OCI-LY7 (cell line): ENCODE measurements around the gene SLC30A4. TPM values are rescaled to one million over a fixed set of nuclear protein-coding genes. Genes with fewer than 3 reads are reported as not detected.
"Not testable (repeated sequence)": the region's sequence is repeated elsewhere in the genome, so short reads cannot be mapped to it uniquely, and the experiment has no call there.

Source experiments
- BruUV-seq: library from RNA; stranded (reverse); fragments of 400-500 nt; replicated peaks from 2 replicates; lab custom pipeline; 2021; lab: Mats Ljungman, UMichigan
- CTCF ChIA-PET: fragments of 300-600 bp; sonication (Branson Sonifier 250); formaldehyde crosslinking; loops from one replicate; lab custom pipeline; 2022; ENCODE audit warnings: antibody characterized with exemption; ENCODE audit not compliant: unreplicated experiment; lab: Charles Lee
- POLR2A ChIA-PET: fragments of 300-600 bp; sonication (Branson Sonifier 250); formaldehyde crosslinking; loops from one replicate; lab custom pipeline; 2022; ENCODE audit warnings: antibody characterized with exemption; lab: Charles Lee
- DNase-seq: peaks from one replicate; pipeline ENCODE4 v3.0.0-alpha.2; 2015; ENCODE audit warnings: low spot score
- H2AFZ ChIP-seq: fragments of 200-600 bp; sonication (generic), shearing (Covaris generic); 2 replicates; pipeline ENCODE4 v1.6.1; 2014; ENCODE audit warnings: mild to moderate bottlenecking, antibody characterized with exemption, low read length, moderate library complexity
- H3K27ac ChIP-seq: fragments of 200-600 bp; sonication (generic); 2 replicates; pipeline ENCODE4 v1.5.1; 2014; ENCODE audit warnings: mixed run types, low read depth, mild to moderate bottlenecking, moderate library complexity, low read length, inconsistent platforms; ENCODE audit not compliant: poor library complexity, severe bottlenecking
- H3K36me3 ChIP-seq: fragments of 200-600 bp; sonication (generic); 2 replicates; pipeline ENCODE4 v1.6.1; 2014; ENCODE audit warnings: mild to moderate bottlenecking, antibody characterized with exemption, low read length, moderate library complexity, mixed read lengths; ENCODE audit not compliant: insufficient read depth
- H3K4me1 ChIP-seq: fragments of 200-600 bp; sonication (generic); 2 replicates; pipeline ENCODE4 v1.5.1; 2014; ENCODE audit warnings: mild to moderate bottlenecking, low read length; ENCODE audit not compliant: insufficient read depth, poor library complexity, severe bottlenecking
- H3K4me2 ChIP-seq: fragments of 200-600 bp; sonication (generic); 2 replicates; pipeline ENCODE4 v1.6.1; 2014; ENCODE audit warnings: mild to moderate bottlenecking, low read length
- H3K4me3 ChIP-seq: fragments of 200-600 bp; sonication (generic); 2 replicates; pipeline ENCODE4 v1.5.1; 2014; ENCODE audit warnings: mild to moderate bottlenecking, low read depth, low read length; ENCODE audit not compliant: poor library complexity, severe bottlenecking
- H3K79me2 ChIP-seq: fragments of 200-600 bp; sonication (generic); 2 replicates; pipeline ENCODE4 v1.6.1; 2016; ENCODE audit warnings: low read depth, mild to moderate bottlenecking, low read length, moderate library complexity, mixed read lengths; ENCODE audit not compliant: insufficient read depth
- H3K9me2 ChIP-seq: fragments of 200-600 bp; sonication (generic); 2 replicates; pipeline ENCODE4 v1.6.1; 2016; ENCODE audit warnings: mild to moderate bottlenecking, low read length, mixed read lengths; ENCODE audit not compliant: insufficient read depth
- H3K9me3 ChIP-seq: fragments of 200-600 bp; sonication (generic); 2 replicates; pipeline ENCODE4 v1.6.1; 2014; ENCODE audit warnings: mild to moderate bottlenecking, mixed run types, low read length, mixed read lengths
- H4K20me1 ChIP-seq: fragments of 200-600 bp; sonication (generic); 2 replicates; pipeline ENCODE4 v1.6.1; 2014; ENCODE audit warnings: mild to moderate bottlenecking, antibody characterized with exemption, low read length, moderate library complexity, mixed read lengths; ENCODE audit not compliant: insufficient read depth
- EZH2phosphoT487 ChIP-seq: fragments of 200-600 bp; sonication (generic); IDR thresholded peaks from 2 replicates; pipeline ENCODE4 v1.6.1; 2018; ENCODE audit warnings: low read depth, borderline replicate concordance, mild to moderate bottlenecking, mixed run types, antibody characterized with exemption, low read length, moderate library complexity, mixed read lengths
- intact Hi-C: fragments of 100-400 bp; cut with micrococcal nuclease; formaldehyde crosslinking; loops from one replicate; pipeline ENCODE4 v1.10.0; 2022; ENCODE audit not compliant: unreplicated experiment
- total RNA-seq, 2 experiments: library from RNA; depleted of rRNA in 1 of 2; stranded (reverse); fragments of >200 nt in 1 of 2; shearing (Covaris generic) in 1 of 2; gene quantifications; 2 replicates each; pipeline ENCODE4 v1.2.3, GENCODE V29; 2014 to 2022
- TF ChIP-seq, protein P1 (sequence below): fragments of 200-600 bp; sonication (generic); conservative IDR thresholded peaks from 2 replicates; pipeline ENCODE4 v1.5.1; 2014; ENCODE audit warnings: mild to moderate bottlenecking, antibody characterized with exemption, low read length, moderate library complexity, mixed read lengths

SLC30A4 gene
- total RNA-seq, 2 experiments from 2014 or later = 0.13 to 3.5 TPM

DNA sequence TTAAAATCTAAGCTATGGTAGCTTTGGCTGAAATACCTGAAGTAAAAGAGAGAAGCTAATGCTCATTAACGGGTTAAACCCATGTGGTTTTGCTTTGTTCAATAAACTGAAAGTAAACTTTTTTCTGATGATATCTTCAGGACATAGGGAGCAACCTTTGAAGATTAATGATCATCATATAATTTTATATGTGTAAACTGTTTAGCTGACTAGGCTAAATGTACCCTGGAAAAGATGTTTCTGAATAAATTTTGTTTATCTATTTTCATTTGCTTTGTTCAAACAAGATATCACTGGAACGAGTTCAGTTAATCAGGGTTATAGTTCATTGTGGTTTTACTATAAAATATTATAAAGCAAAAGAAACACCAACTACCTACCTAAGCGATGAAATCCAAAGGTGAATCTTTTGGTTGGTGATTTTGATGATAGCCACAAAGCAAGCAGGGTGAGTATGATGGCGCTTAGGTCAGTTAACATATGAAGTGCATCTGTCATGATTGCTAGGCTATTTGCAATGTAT is 11.7 kb downstream of the SLC30A4 start:
- Histone ChIP-seq H2AFZ (no peak overlapping the region), H3K27ac (no peak overlapping the region), H3K4me2 (no peak overlapping the region), H4K20me1 (no peaks in the 10 kb centered on the region), H3K4me3 (no peak overlapping the region), H3K9me3 (no peaks in the 10 kb centered on the region), H3K9me2 (no peaks in the 10 kb centered on the region), H3K4me1 (no peaks in the 10 kb centered on the region), H3K36me3 (no peaks in the 10 kb centered on the region), H3K79me2 (no peaks in the 10 kb centered on the region)
- BruUV-seq = no TSS peak
- no peak for DNase-seq
- ChIA-PET CTCF (no interaction called here), POLR2A (interaction anchor here (0.6 to 1.1 kb wide), 2 partner anchors 9 to 12 kb away, joined by 3 read pairs; no protein-coding TSS in a partner anchor)
- intact Hi-C loops = no loop called here
- no peak for TF ChIP-seq EZH2phosphoT487
- TF ChIP-seq, protein P1, sequence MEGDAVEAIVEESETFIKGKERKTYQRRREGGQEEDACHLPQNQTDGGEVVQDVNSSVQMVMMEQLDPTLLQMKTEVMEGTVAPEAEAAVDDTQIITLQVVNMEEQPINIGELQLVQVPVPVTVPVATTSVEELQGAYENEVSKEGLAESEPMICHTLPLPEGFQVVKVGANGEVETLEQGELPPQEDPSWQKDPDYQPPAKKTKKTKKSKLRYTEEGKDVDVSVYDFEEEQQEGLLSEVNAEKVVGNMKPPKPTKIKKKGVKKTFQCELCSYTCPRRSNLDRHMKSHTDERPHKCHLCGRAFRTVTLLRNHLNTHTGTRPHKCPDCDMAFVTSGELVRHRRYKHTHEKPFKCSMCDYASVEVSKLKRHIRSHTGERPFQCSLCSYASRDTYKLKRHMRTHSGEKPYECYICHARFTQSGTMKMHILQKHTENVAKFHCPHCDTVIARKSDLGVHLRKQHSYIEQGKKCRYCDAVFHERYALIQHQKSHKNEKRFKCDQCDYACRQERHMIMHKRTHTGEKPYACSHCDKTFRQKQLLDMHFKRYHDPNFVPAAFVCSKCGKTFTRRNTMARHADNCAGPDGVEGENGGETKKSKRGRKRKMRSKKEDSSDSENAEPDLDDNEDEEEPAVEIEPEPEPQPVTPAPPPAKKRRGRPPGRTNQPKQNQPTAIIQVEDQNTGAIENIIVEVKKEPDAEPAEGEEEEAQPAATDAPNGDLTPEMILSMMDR = no peak

DNA sequence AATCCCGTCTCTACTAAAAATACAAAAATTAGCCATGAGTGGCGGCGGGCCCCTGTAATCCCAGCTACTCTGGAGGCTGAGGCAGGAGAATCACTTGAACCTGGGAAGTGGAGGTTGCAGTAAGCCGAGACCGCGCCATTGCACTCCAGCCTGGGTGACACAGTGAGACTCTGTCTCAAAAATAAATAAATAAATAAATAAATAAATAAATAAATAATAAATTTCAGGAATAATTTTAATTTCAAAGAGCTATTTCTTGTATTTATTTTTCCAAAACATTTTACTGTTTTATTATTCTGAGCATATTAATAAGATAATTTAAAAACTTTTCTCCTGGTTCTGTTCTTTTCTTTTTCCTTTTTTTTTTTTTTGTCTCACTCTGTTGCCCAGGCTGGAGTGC is 15.4 kb downstream of the SLC30A4 start:
- H3K36me3 ChIP-seq, CTCF ChIA-PET, H3K79me2 ChIP-seq, H2AFZ ChIP-seq, H3K9me3 ChIP-seq, H3K4me3 ChIP-seq, H4K20me1 ChIP-seq, DNase-seq, H3K9me2 ChIP-seq, H3K4me1 ChIP-seq, intact Hi-C loops, H3K4me2 ChIP-seq, BruUV-seq, H3K27ac ChIP-seq: not testable (repeated sequence)
- POLR2A ChIA-PET = interaction anchor here (0.6 to 1.3 kb wide), 3 partner anchors 22 to 87 kb away, joined by 3 to 5 read pairs (median 3); no protein-coding TSS in a partner anchor

DNA sequence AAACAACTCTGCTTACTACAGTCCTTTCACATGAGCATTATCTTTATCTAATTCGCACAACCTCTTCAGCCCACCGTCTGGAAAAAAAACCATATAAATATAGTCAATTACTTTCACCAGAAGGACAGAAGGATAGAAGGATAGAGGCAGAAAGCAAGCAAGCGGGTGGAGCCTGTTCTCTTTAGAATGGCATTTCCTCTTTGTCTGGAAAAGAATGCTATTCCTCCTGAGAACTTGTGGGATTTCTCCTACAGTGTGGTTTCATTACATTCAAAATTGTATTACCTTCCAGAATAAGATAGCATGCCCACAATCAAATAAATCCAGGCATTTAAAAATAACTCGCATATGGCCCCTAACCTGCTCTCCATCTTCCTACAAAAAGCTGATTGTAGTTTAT is 23.1 kb downstream of the SLC30A4 start:
- BruUV-seq = no TSS peak
- CTCF ChIA-PET = no interaction called here
- no peak overlapping the region for H3K4me3 ChIP-seq
- H2AFZ ChIP-seq = no peak overlapping the region
- no peak overlapping the region for H3K4me2 ChIP-seq
- no peaks in the 10 kb centered on the region for H3K79me2 ChIP-seq
- H3K4me1 ChIP-seq = no peaks in the 10 kb centered on the region
- TF ChIP-seq EZH2phosphoT487 = no peak
- TF ChIP-seq, protein P1 = no peak
- no peak overlapping the region for H3K27ac ChIP-seq
- H3K9me3 ChIP-seq = no peaks in the 10 kb centered on the region
- no peak for DNase-seq
- no peaks in the 10 kb centered on the region for H3K9me2 ChIP-seq
- POLR2A ChIA-PET = interaction anchor here (0.6 kb wide), 1 partner anchor 304 kb away, joined by 4 read pairs; no protein-coding TSS in a partner anchor
- H4K20me1 ChIP-seq = no peaks in the 10 kb centered on the region
- no peaks in the 10 kb centered on the region for H3K36me3 ChIP-seq
- intact Hi-C loops = no loop called here
